HepG2 (cell line): ENCODE measurements around the gene PLEKHG4. TPM values are rescaled to one million over a fixed set of nuclear protein-coding genes. Genes with fewer than 3 reads are reported as not detected.

ENCODE experiments used
- ARID2 ChIP-seq: sonication (generic); formaldehyde crosslinking; IDR thresholded peaks from 2 replicates; pipeline ENCODE4 v1.8.1; 2022; ENCODE audit warnings: mild to moderate bottlenecking, missing genetic modification reagents, borderline replicate concordance
- ATF5 ChIP-seq: sonication (generic); formaldehyde crosslinking; IDR thresholded peaks from 2 replicates; pipeline ENCODE4 v1.4.0; 2020; ENCODE audit warnings: mild to moderate bottlenecking, low read depth, missing genetic modification reagents
- CBX2 ChIP-seq, 2 experiments: fragments of 200-600 bp in 1 of 2; sonication (generic); formaldehyde crosslinking in 1 of 2; IDR thresholded peaks; 2 replicates each; pipeline versions ENCODE4 v1.7.0 to v1.8.1; 2018 to 2022; ENCODE audit warnings: low read depth in 2 of 2, low read length in 1 of 2, mild to moderate bottlenecking in 1 of 2, missing genetic modification reagents in 1 of 2
- HIVEP1 ChIP-seq: sonication (generic); formaldehyde crosslinking; IDR thresholded peaks from 2 replicates; pipeline ENCODE4 v1.4.0; 2020; ENCODE audit warnings: mild to moderate bottlenecking, missing genetic modification reagents
- ISL2 ChIP-seq: sonication (generic); formaldehyde crosslinking; IDR thresholded peaks from 2 replicates; pipeline ENCODE4 v1.5.0; 2020; ENCODE audit warnings: missing genetic modification reagents
- KLF13 ChIP-seq: sonication (generic); formaldehyde crosslinking; IDR thresholded peaks from 2 replicates; pipeline ENCODE4 v1.4.0; 2020; ENCODE audit warnings: mild to moderate bottlenecking, missing genetic modification reagents
- NCOA2 ChIP-seq: sonication (generic); formaldehyde crosslinking; IDR thresholded peaks from 2 replicates; pipeline ENCODE4 v1.8.0; 2022; ENCODE audit warnings: inconsistent platforms
- NFAT5 ChIP-seq: sonication (generic); formaldehyde crosslinking; IDR thresholded peaks from 2 replicates; pipeline ENCODE4 v1.4.0; 2020; ENCODE audit warnings: missing genetic modification reagents
- STAT5B ChIP-seq: sonication (generic); formaldehyde crosslinking; IDR thresholded peaks from 2 replicates; pipeline ENCODE4 v1.4.0; 2020; ENCODE audit warnings: missing genetic modification reagents
- YEATS2 ChIP-seq: sonication (generic); formaldehyde crosslinking; IDR thresholded peaks from 2 replicates; pipeline ENCODE4 v1.4.0; 2020; ENCODE audit warnings: missing genetic modification reagents, borderline replicate concordance
- ZBTB10 ChIP-seq: sonication (generic); formaldehyde crosslinking; IDR thresholded peaks from 2 replicates; pipeline ENCODE4 v1.4.0; 2020; ENCODE audit warnings: missing genetic modification reagents, borderline replicate concordance
- ZBTB34 ChIP-seq: sonication (generic); formaldehyde crosslinking; IDR thresholded peaks from 2 replicates; pipeline ENCODE4 v1.8.0; 2022; ENCODE audit warnings: mild to moderate bottlenecking, missing genetic modification reagents
- ZBTB42 ChIP-seq: sonication (generic); formaldehyde crosslinking; IDR thresholded peaks from 2 replicates; pipeline ENCODE4 v1.5.0; 2020; ENCODE audit warnings: mild to moderate bottlenecking, missing genetic modification reagents
- ZNF430 ChIP-seq: sonication (generic); formaldehyde crosslinking; IDR thresholded peaks from 2 replicates; pipeline ENCODE4 v1.9.0; 2021; ENCODE audit warnings: mild to moderate bottlenecking, missing genetic modification reagents
- ZNF670 ChIP-seq: sonication (generic); formaldehyde crosslinking; IDR thresholded peaks from 2 replicates; pipeline ENCODE4 v1.8.0; 2022; ENCODE audit warnings: mild to moderate bottlenecking, missing genetic modification reagents, borderline replicate concordance
- polyA plus RNA-seq, 8 experiments: library from polyadenylated mRNA; depleted of rRNA in 3 of 8; stranded (reverse) in 7 of 8; unstranded in 1 of 8; fragments of >200 nt; fragmentation: Illumina TruSeq in 4 of 8; extraction: Trizol in 4 of 8; gene quantifications; 2 replicates each; pipeline versions ENCODE4 v1.2.1 to v1.2.3, GENCODE V29; 2011 to 2016; ENCODE audit warnings: low read depth in 4 of 8, missing spikeins in 1 of 8, mixed read lengths in 1 of 8; ENCODE audit not compliant: insufficient read depth in 1 of 8
- total RNA-seq, 5 experiments: library from RNA; depleted of rRNA; stranded (reverse); fragments of >200 nt; fragmentation: Illumina TruSeq; extraction: Trizol; gene quantifications; 2 replicates each; pipeline ENCODE4 v1.2.3, GENCODE V29; 2016; ENCODE audit warnings: low read depth in 1 of 5

The PLEKHG4 gene
- total and polyA plus RNA-seq, 2 of the 13 experiments (the other 11 are each of a cell fraction or from before 2014, with no cell fraction given), result 7.1 to 13.6 TPM

GRCh38 chr16:67248401-67249177 lies 30.7 kb upstream of the PLEKHG4 start, which contains the start of gene SLC9A5 (continued):
- TF ChIP-seq ZBTB34 (CRISPR knock-in tag), result peak; percentile 57; the same call in 1 of the 2 replicates
- 0 out of 2 replicates have a peak, but pooled peaks have one; percentile 37 for TF ChIP-seq ARID2 (CRISPR knock-in tag)
- no peak for TF ChIP-seq CBX2 (IDR thresholded peaks at IDR 0.05; ENCODE audit: low read depth, low read length)
- TF ChIP-seq CBX2 (CRISPR knock-in tag; IDR thresholded peaks at IDR 0.05; ENCODE audit: low read depth), result 0 out of 2 replicates have a peak, but pooled peaks have one; percentile 21
- TF ChIP-seq ZNF670 (CRISPR knock-in tag), result 0 out of 2 replicates have a peak, but pooled peaks have one; percentile 40
- 0 out of 2 replicates have a peak, but pooled peaks have one; percentile 20 for TF ChIP-seq ZNF430 (CRISPR knock-in tag)
- peak; percentile 21; the same call in 1 of the 2 replicates for TF ChIP-seq HIVEP1 (CRISPR knock-in tag)
- no peak for TF ChIP-seq ISL2 (CRISPR knock-in tag)
- TF ChIP-seq STAT5B (CRISPR knock-in tag), result no peak
- TF ChIP-seq ATF5, result 0 out of 2 replicates have a peak, but pooled peaks have one; percentile 29
- no peak for TF ChIP-seq ZBTB42 (CRISPR knock-in tag)
- TF ChIP-seq KLF13 (CRISPR knock-in tag), result 0 out of 2 replicates have a peak, but pooled peaks have one; percentile 24
- 0 out of 2 replicates have a peak, but pooled peaks have one; percentile 33 for TF ChIP-seq YEATS2
- TF ChIP-seq NCOA2 (CRISPR knock-in tag), result 0 out of 2 replicates have a peak, but pooled peaks have one; percentile 19
- 0 out of 2 replicates have a peak, but pooled peaks have one; percentile 60 for TF ChIP-seq NFAT5 (CRISPR knock-in tag)
- TF ChIP-seq ZBTB10, result peak; percentile 68; the same call in 1 of the 2 replicates
